NB4 (cell line): ENCODE results near the gene DOCK7.

ENCODE experiments used
- DNase-seq: peaks from one replicate; pipeline ENCODE4 v3.0.0; 2010; ENCODE audit warnings: low read depth
- H3K4me3 ChIP-seq: one replicate; pipeline ENCODE4 v1.5.1; 2011; ENCODE audit warnings: mild to moderate bottlenecking, low read depth, low read length, moderate library complexity
- MYC ChIP-seq: IDR thresholded peaks from 2 replicates; pipeline ENCODE4 v1.6.1; 2011; ENCODE audit warnings: low read depth, low read length
- POLR2A ChIP-seq: IDR thresholded peaks from 2 replicates; pipeline ENCODE4 v1.6.1; 2011; ENCODE audit warnings: mild to moderate bottlenecking; ENCODE audit not compliant: insufficient read length; ENCODE audit errors: extremely low read depth
- TF ChIP-seq, protein P1 (sequence below): IDR thresholded peaks from 2 replicates; pipeline ENCODE4 v1.6.1; 2011; ENCODE audit warnings: low read depth, low read length
- TF ChIP-seq, protein P2 (sequence below): IDR thresholded peaks from one replicate; pipeline ENCODE4 v1.5.1; 2012; ENCODE audit warnings: low read depth, low read length

Gene DOCK7

DNA sequence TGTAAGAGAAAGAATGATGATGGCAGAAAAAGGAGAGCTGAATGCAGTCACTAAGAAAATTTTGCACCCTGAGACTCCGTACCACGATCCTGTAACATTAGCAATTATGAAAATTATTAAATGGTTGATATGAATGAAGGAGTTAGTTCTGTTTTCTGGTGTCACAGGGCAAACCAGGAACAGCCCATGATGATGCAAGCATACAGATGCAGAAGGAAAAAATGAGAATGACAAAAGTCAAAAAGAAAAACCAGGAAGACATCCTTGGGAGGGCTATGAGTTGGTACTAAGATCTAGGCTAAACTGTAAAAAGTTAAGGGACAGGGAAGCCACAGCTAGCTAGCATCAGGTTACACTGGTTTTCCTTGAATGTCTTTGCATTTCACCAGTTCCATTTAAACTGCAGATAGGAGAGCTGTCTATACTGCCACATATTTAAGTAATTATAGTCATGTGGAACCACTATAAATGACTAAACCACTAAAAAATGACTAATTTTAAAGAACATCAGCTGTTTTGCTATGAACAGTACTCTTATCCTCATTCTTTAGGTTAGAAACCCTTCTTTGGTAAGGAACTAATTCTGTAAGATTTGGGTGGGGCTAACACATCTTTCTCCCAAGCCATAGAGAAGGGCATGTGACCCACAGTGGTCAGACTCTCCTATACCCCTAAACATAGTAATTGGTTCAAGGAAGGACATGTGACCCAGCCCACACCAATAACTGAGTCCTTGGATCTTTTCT, 11.4 kb downstream of the DOCK7 start:
- TF ChIP-seq MYC (no peak), POLR2A (no peak)
- TF ChIP-seq, protein P1, sequence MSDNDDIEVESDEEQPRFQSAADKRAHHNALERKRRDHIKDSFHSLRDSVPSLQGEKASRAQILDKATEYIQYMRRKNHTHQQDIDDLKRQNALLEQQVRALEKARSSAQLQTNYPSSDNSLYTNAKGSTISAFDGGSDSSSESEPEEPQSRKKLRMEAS: no peak
- TF ChIP-seq, protein P2, sequence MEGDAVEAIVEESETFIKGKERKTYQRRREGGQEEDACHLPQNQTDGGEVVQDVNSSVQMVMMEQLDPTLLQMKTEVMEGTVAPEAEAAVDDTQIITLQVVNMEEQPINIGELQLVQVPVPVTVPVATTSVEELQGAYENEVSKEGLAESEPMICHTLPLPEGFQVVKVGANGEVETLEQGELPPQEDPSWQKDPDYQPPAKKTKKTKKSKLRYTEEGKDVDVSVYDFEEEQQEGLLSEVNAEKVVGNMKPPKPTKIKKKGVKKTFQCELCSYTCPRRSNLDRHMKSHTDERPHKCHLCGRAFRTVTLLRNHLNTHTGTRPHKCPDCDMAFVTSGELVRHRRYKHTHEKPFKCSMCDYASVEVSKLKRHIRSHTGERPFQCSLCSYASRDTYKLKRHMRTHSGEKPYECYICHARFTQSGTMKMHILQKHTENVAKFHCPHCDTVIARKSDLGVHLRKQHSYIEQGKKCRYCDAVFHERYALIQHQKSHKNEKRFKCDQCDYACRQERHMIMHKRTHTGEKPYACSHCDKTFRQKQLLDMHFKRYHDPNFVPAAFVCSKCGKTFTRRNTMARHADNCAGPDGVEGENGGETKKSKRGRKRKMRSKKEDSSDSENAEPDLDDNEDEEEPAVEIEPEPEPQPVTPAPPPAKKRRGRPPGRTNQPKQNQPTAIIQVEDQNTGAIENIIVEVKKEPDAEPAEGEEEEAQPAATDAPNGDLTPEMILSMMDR: no peak
- no peak for DNase-seq
- no peak overlapping the region for H3K4me3 ChIP-seq

DNA sequence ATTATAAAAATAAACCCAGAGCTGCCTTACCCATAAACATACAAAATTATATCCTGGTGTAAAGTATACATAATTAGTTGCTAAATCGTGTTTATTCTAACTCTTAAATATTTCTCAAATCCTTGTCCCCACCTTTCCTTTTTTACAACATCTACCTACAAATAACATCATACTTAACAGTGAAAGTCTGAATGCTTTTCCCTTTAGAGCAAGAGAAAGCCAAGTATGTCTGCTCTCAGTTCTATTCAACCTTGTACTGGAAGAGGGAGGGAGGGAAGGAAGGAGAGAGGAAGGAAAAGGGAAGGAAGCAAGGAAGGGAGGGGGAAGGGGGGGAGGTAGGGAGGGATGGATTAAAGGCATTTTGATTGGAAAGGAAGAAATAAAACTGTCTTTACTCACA, 14.6 kb downstream of the DOCK7 start:
- DNase-seq: no peak
- TF ChIP-seq POLR2A (no peak), MYC (no peak)
- TF ChIP-seq, protein P1: no peak
- TF ChIP-seq, protein P2: no peak

DNA sequence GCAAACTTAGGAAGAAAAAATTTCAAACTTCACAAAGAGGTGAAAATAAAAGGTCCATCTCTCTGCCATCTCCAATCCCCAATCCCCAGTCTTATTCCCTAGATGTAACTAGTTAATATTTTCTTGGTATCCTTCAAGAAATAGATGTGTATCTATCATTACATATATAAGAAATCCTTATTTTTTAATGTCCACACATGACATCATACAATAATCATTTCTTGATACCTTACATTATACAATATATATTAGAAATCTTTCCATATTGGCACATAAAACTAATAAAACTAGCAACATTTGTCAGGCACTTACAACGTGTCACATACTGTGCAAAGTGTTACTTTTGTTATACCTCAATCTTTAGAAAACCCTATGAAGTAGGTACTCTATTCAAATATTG, 16.2 kb downstream of the DOCK7 start:
- TF ChIP-seq, protein P1: no peak
- TF ChIP-seq POLR2A: no peak
- TF ChIP-seq, protein P2: no peak
- TF ChIP-seq MYC: no peak
- H3K4me3 ChIP-seq: no peak overlapping the region
- DNase-seq: no peak

More for the DNA sequence above, 14.6 kb downstream of the DOCK7 start:
- no peak overlapping the region for H3K4me3 ChIP-seq

DNA sequence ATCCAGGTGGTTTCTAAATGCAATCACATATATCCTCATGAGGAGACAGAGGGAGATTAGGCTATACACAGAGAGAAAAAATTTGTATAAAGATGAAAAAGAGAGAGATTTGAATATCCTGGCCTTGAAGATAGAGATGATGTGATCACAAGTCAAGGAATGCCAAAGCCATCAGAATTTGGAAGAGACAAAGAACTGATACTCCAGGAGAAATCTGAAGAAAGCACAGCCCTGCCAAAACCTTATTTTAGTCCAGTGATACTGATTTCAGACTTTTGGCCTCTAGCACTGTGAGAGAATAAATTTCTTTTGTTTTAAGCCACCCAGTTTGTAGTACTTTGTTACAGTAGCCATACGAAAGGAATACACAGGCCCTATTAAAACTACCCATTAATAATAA, 33.4 kb downstream of the DOCK7 start:
- H3K4me3 ChIP-seq: no peak overlapping the region
- no peak for DNase-seq
- TF ChIP-seq, protein P2: no peak
- TF ChIP-seq, protein P1: no peak
- no peak for TF ChIP-seq MYC
- TF ChIP-seq POLR2A: no peak

DNA sequence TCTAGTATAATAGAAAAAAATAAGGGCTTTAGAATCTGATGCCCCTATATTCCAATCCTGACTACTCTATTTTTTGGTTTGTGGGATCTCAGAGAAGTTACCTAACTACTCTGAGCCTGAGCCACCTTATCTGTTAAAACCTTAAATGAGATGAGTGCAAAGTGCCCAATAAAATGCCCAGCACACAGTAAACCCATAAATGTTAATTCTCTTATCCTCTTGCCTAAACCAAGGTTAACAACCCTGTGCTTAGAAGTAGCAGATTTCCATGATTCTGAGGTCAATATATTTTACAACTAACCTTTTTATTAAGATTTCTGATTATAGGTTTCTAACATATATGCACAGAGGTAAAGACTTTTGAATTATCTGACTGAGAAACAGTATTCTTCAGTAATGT, 35.8 kb downstream of the DOCK7 start:
- TF ChIP-seq MYC (no peak), POLR2A (no peak)
- TF ChIP-seq, protein P1: no peak
- TF ChIP-seq, protein P2: no peak
- no peak overlapping the region for H3K4me3 ChIP-seq
- DNase-seq: no peak

DNA sequence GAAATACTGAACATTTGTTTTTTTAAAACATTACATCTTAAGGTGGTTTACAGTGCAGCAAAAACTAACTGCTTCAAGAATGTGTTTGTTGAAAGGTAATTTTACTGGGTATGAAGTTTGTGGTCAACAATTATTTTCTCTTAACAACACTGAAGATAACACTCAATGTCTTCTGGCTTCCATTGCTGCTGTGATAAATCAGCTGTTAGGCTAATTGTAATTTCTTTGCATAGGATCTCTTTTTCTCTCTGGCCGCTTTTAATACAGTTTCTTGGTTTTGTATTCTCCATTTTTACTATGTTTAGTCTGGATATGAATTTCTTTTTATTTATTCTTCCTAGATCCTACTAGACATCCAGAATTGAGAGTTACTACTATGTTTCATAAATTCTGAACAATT, 44.9 kb downstream of the DOCK7 start:
- no peak overlapping the region for H3K4me3 ChIP-seq
- no peak for DNase-seq
- TF ChIP-seq POLR2A (no peak), MYC (no peak)
- TF ChIP-seq, protein P1: no peak
- TF ChIP-seq, protein P2: no peak
